ENCODE data around the gene PDF.
A peak's percentile ranks its signal among the peaks of the same experiment; 100 is the strongest.

PDF gene

GRCh38 chr16:69339289-69340094 is 9.1 kb upstream of the PDF start, which contains the start of the genes COG8 and NIP7:
Gene COG8 (minus strand): TSS chr16:69339564. CDS start chr16:69339552, 12 bp downstream.
Gene NIP7 (plus strand): TSS chr16:69339772. CDS start chr16:69339830, 58 bp downstream.
- DNase-seq (ENCODE audit: low read depth, low spot score): peak; percentile 99

DNA sequence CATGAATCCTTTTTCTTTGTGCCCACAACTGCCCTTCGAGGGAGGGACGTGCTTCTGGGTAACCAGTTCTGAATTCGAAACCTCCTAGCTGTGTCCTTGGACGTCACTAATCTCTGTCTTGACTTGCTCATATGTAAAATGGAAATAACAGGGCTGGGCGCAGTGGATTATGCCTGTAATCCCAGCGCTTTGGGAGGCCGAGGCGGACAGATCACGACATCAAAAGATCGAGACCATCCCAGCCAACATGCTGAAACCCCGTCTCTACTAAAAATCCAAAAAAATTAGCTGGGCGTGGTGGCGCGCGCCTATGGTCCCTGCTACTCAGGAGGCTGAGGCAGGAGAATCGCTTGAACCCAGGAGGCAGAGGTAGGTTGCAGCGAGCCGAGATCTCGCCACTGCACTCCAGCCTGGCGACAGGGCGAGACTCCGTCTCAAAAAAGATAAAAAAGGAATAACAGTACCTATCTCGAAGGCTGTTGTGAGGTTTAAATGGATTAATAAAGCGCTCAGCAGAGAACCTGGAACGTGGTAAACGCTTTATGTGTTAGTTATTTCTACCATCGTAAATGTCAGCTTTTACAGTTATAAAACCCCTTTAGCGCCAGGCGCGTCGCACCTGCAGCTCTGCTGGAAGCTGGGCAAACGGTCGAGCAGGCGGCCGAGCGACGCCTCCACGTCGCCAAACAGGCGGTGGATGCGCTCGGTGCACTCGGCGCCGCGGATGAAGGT is 8.3 kb upstream of the PDF start:
- DNase-seq (ENCODE audit: low read depth, low spot score): no peak

GRCh38 chr16:69334696-69335095 is 4.3 kb upstream of the PDF start:
- DNase-seq (ENCODE audit: low read depth, low spot score): no peak

DNA sequence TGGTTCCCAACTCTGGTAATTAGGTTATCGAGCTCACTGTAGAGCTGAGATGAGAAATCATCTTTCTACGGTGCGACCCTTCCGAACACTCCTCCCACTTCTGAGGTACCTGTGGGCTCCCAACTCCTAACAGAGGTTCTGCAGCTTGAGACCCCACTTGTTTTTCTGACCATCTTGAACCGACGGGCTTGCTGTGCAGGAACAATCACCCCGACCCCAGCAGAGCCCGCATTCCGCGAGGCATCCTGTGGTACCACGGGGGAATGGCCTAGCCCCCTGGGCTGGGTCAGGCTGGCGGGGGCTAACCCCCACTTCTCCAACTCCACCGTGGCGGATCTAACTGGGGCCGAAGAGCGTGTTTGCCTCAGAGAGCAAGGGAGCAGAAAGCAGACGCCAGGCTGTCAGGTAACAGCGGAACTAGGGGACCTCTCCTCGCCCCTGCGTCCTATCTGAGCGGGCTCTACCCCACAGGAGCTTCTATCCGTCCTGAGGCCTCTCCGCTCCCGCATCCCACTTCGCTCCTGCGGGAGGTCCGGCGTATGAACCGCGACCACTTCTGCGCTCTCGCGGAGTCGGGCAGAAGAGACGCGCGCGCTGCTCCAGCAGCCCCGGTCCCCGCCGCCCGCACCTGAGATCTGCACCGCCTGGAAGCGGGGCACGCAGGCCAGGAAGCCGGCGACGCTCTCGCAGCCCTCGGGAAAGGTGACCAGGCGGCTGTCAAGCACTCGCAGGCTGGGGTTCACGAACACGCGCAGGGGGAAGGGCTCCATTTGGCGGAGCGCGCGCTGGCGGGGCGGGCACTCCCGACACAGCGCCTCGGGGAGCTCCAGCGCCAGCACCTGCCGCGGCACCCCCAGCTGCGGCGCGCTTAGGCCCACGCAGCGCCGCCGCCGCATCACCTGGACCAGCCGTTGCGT is 761 bp downstream of the PDF start:
- no peak for DNase-seq (ENCODE audit: low read depth, low spot score)

GRCh38 chr16:69328854-69329316 is 1.5 kb downstream of the PDF start:
- DNase-seq (ENCODE audit: low read depth, low spot score): no peak

- no peak for DNase-seq (ENCODE audit: low read depth, low spot score)
Observed at GRCh38 chr16:69327585-69328310, 2.6 kb downstream of the PDF start.

GRCh38 chr16:69326172-69326873 is 4.1 kb downstream of the PDF start:
- DNase-seq (ENCODE audit: low read depth, low spot score): no peak

GRCh38 chr16:69325784-69326171 is 4.6 kb downstream of the PDF start:
- no peak for DNase-seq (ENCODE audit: low read depth, low spot score)

GRCh38 chr16:69324585-69325253 is 5.7 kb downstream of the PDF start:
- no peak for DNase-seq (ENCODE audit: low read depth, low spot score)

DNA sequence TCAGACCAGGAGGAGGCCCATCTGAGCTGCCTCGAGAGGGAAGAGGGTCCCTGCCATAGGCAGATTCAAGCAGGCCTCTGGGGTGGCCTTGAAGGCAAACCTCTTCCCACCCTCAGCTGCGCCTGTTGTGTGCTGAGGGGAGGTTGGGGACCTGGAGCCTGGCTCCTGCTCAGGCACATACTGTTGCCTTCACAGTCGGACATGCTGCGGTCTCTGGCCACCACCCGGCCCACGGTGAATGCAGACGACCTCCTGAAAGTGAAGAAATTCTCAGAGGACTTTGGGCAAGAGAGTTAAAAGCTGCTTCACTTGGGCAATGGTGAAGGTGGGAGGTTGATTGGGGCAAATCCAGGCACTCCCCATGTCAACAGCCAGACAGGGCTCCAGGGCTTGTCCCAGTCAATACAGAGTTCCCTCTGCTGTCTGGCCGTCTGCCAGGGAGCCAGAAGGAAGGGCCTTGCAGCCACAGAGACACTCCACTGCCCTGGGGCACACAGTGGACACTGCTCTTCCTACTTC is 6.3 kb downstream of the PDF start:
- DNase-seq (ENCODE audit: low read depth, low spot score): no peak

- DNase-seq (ENCODE audit: low read depth, low spot score): no peak
Observed at GRCh38 chr16:69323415-69323814, 7.0 kb downstream of the PDF start.

- DNase-seq (ENCODE audit: low read depth, low spot score): no peak
Observed at GRCh38 chr16:69322343-69322742, 8.0 kb downstream of the PDF start.

GRCh38 chr16:69321080-69321479 is 9.3 kb downstream of the PDF start:
- DNase-seq (ENCODE audit: low read depth, low spot score): no peak

- no peak for DNase-seq (ENCODE audit: low read depth, low spot score)
Observed at GRCh38 chr16:69320740-69321073, 9.7 kb downstream of the PDF start.

- no peak for DNase-seq (ENCODE audit: low read depth, low spot score)
Observed at GRCh38 chr16:69319826-69320739, 10.3 kb downstream of the PDF start.

DNA sequence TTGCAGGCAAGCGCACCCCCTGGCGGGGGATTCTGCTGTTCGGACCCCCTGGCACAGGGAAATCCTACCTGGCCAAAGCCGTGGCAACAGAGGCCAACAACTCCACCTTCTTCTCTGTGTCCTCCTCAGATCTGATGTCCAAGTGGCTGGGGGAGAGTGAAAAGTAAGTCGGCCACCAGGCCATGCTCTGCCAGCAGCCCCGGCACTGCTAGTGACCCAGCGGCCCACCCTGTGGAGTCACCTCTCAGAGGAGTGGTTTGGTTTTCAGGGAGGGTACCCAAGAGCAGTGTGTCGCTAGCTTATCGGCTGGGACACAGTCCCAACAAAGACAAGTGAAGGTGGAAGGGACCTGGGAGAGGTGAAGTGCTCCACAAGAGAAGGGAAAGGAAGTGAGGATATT is 11.0 kb downstream of the PDF start:
- DNase-seq (ENCODE audit: low read depth, low spot score): no peak

DNA sequence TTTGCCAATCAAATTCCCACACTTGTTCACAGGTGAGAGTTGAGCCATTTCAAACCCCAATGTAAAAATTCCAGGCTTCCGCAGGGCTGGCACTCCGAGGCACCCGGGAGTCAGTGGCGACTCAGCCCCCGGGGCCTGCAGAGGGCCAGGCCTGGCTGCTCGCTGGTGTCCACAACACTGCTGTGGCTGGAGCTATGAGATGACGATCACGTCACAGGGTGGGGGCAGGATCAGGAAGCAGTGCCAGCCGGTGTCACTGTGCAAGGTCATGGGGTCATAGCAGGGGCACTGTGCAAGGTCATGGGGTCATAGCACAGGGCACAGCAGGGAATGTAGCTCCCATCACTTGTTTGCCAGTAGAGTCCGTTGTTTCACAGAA is 11.5 kb downstream of the PDF start:
- no peak for DNase-seq (ENCODE audit: low read depth, low spot score)

GRCh38 chr16:69318177-69318910 is 12.0 kb downstream of the PDF start:
- DNase-seq (ENCODE audit: low read depth, low spot score): no peak
